ENCODE results near the gene EHMT1.

The EHMT1 gene

DNA sequence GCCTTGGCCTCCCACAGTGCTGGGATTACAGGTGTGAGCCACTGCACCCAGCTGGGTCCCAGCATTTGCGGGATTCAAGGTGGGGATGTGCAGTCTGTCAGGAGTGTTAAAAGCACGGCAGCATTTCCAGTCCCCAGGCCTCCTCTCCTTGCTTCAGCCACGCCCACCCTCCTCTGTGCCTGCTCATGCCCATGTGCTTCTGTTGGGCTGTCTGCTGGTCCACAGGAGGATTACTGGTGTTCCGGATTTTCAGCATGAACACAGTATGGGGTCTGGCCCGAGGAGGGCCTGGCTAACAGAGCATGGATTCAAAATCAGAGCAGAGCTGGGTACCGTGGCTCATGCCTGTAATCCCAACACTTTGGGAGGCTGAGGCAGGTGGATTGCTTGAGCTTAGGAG, 7.9 kb upstream of the EHMT1 start:
- TF ChIP-seq, protein P1, sequence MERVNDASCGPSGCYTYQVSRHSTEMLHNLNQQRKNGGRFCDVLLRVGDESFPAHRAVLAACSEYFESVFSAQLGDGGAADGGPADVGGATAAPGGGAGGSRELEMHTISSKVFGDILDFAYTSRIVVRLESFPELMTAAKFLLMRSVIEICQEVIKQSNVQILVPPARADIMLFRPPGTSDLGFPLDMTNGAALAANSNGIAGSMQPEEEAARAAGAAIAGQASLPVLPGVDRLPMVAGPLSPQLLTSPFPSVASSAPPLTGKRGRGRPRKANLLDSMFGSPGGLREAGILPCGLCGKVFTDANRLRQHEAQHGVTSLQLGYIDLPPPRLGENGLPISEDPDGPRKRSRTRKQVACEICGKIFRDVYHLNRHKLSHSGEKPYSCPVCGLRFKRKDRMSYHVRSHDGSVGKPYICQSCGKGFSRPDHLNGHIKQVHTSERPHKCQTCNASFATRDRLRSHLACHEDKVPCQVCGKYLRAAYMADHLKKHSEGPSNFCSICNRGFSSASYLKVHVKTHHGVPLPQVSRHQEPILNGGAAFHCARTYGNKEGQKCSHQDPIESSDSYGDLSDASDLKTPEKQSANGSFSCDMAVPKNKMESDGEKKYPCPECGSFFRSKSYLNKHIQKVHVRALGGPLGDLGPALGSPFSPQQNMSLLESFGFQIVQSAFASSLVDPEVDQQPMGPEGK (CRISPR knock-in tag; IDR thresholded peaks at IDR 0.05; ENCODE audit: borderline replicate concordance): no peak
- TF ChIP-seq, protein P2, sequence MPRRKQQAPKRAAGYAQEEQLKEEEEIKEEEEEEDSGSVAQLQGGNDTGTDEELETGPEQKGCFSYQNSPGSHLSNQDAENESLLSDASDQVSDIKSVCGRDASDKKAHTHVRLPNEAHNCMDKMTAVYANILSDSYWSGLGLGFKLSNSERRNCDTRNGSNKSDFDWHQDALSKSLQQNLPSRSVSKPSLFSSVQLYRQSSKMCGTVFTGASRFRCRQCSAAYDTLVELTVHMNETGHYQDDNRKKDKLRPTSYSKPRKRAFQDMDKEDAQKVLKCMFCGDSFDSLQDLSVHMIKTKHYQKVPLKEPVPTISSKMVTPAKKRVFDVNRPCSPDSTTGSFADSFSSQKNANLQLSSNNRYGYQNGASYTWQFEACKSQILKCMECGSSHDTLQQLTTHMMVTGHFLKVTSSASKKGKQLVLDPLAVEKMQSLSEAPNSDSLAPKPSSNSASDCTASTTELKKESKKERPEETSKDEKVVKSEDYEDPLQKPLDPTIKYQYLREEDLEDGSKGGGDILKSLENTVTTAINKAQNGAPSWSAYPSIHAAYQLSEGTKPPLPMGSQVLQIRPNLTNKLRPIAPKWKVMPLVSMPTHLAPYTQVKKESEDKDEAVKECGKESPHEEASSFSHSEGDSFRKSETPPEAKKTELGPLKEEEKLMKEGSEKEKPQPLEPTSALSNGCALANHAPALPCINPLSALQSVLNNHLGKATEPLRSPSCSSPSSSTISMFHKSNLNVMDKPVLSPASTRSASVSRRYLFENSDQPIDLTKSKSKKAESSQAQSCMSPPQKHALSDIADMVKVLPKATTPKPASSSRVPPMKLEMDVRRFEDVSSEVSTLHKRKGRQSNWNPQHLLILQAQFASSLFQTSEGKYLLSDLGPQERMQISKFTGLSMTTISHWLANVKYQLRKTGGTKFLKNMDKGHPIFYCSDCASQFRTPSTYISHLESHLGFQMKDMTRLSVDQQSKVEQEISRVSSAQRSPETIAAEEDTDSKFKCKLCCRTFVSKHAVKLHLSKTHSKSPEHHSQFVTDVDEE (CRISPR knock-in tag; IDR thresholded peaks at IDR 0.05): no peak
- TF ChIP-seq OSR1 (CRISPR knock-in tag; IDR thresholded peaks at IDR 0.05) (no peak), TOX (CRISPR knock-in tag; IDR thresholded peaks at IDR 0.05; ENCODE audit: borderline replicate concordance) (no peak), ARNTL (CRISPR knock-in tag; IDR thresholded peaks at IDR 0.05; ENCODE audit: borderline replicate concordance, low read depth) (no peak), ZNF565 (CRISPR knock-in tag; conservative IDR thresholded peaks at IDR 0.05; ENCODE audit: low read depth) (no peak), CSDC2 (CRISPR knock-in tag; IDR thresholded peaks at IDR 0.05) (no peak), TCF4 (CRISPR knock-in tag; IDR thresholded peaks at IDR 0.05; ENCODE audit: borderline replicate concordance) (no peak)
- TF ChIP-seq, protein P3, sequence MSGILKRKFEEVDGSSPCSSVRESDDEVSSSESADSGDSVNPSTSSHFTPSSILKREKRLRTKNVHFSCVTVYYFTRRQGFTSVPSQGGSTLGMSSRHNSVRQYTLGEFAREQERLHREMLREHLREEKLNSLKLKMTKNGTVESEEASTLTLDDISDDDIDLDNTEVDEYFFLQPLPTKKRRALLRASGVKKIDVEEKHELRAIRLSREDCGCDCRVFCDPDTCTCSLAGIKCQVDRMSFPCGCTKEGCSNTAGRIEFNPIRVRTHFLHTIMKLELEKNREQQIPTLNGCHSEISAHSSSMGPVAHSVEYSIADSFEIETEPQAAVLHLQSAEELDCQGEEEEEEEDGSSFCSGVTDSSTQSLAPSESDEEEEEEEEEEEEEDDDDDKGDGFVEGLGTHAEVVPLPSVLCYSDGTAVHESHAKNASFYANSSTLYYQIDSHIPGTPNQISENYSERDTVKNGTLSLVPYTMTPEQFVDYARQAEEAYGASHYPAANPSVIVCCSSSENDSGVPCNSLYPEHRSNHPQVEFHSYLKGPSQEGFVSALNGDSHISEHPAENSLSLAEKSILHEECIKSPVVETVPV (CRISPR knock-in tag; IDR thresholded peaks at IDR 0.05): no peak
- TF ChIP-seq, protein P4, sequence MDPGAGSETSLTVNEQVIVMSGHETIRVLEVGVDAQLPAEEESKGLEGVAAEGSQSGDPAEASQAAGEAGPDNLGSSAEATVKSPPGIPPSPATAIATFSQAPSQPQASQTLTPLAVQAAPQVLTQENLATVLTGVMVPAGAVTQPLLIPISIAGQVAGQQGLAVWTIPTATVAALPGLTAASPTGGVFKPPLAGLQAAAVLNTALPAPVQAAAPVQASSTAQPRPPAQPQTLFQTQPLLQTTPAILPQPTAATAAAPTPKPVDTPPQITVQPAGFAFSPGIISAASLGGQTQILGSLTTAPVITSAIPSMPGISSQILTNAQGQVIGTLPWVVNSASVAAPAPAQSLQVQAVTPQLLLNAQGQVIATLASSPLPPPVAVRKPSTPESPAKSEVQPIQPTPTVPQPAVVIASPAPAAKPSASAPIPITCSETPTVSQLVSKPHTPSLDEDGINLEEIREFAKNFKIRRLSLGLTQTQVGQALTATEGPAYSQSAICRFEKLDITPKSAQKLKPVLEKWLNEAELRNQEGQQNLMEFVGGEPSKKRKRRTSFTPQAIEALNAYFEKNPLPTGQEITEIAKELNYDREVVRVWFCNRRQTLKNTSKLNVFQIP (CRISPR knock-in tag; IDR thresholded peaks at IDR 0.05; ENCODE audit: borderline replicate concordance, low read depth): no peak
- no peak for ATAC-seq

DNA sequence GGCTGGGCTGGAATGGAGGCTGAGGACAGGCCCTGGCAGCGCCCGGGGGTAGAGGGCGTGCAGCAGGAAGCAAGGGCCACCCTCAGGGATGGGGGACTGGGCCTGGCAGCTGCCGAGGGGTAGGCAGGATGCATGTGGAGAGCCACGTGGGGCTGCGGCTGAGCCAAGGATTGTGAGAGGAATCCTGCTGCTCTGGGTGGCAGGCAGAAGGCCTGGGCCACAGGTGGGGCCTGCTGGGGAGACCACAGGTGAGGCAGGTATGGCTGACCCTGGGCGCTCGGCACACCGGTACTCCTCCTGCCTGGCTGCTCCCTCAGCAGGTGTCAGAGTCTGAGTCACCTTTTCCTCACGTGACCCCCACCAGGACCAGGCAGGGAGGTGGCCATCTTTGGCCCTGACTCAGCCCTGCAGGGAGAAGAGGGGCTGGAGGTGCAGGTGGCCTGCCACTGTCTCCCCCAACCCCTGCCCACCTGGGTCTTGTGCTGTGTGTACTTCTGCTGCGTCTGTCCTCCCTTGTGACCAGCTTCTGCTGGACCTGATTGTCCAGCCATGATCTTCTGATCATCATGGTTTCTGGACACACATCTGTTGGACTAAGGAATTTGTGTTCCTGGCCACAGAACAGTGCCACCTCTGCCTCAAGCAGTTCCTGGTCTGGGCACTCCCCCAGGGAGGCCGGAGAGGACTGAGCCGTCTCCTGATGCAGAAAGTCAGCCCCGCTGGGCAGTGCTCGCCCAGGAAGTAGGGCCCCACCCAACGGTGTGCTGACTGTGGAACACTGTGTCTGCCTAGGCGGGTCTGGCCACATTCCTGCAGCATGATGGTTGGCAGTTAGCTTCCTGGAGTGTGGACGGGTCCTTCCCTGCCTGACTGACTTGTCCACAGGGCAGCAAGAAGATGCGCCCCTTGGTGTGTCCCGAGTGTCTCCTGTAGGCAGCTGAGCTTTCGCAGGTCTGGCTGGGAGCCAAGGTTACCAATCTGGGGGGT, 6.9 kb upstream of the EHMT1 start:
- TF ChIP-seq TOX (CRISPR knock-in tag; IDR thresholded peaks at IDR 0.05; ENCODE audit: borderline replicate concordance) (no peak), TCF4 (CRISPR knock-in tag; IDR thresholded peaks at IDR 0.05; ENCODE audit: borderline replicate concordance) (no peak), CSDC2 (CRISPR knock-in tag; IDR thresholded peaks at IDR 0.05) (no peak), PPARA (CRISPR knock-in tag; IDR thresholded peaks at IDR 0.05; ENCODE audit: borderline replicate concordance) (no peak), ZNF8 (CRISPR knock-in tag; IDR thresholded peaks at IDR 0.05) (no peak), ZNF70 (CRISPR knock-in tag; IDR thresholded peaks at IDR 0.05) (no peak), ZFP30 (CRISPR knock-in tag; IDR thresholded peaks at IDR 0.05) (no peak), ZC3H10 (CRISPR knock-in tag; IDR thresholded peaks at IDR 0.05) (no peak), ZNF565 (CRISPR knock-in tag; conservative IDR thresholded peaks at IDR 0.05; ENCODE audit: low read depth) (no peak), RARB (CRISPR knock-in tag; IDR thresholded peaks at IDR 0.05) (no peak), ESRRG (CRISPR knock-in tag; IDR thresholded peaks at IDR 0.05) (no peak), ARNTL (CRISPR knock-in tag; IDR thresholded peaks at IDR 0.05; ENCODE audit: borderline replicate concordance, low read depth) (no peak), ISL1 (CRISPR knock-in tag; IDR thresholded peaks at IDR 0.05) (no peak)
- TF ChIP-seq, protein P3 (CRISPR knock-in tag; IDR thresholded peaks at IDR 0.05): no peak
- TF ChIP-seq, protein P1 (CRISPR knock-in tag; IDR thresholded peaks at IDR 0.05; ENCODE audit: borderline replicate concordance): no peak
- TF ChIP-seq, protein P2 (CRISPR knock-in tag; IDR thresholded peaks at IDR 0.05): no peak
- TF ChIP-seq, protein P5, sequence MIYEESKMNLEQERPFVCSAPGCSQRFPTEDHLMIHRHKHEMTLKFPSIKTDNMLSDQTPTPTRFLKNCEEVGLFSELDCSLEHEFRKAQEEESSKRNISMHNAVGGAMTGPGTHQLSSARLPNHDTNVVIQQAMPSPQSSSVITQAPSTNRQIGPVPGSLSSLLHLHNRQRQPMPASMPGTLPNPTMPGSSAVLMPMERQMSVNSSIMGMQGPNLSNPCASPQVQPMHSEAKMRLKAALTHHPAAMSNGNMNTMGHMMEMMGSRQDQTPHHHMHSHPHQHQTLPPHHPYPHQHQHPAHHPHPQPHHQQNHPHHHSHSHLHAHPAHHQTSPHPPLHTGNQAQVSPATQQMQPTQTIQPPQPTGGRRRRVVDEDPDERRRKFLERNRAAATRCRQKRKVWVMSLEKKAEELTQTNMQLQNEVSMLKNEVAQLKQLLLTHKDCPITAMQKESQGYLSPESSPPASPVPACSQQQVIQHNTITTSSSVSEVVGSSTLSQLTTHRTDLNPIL (CRISPR knock-in tag; IDR thresholded peaks at IDR 0.05; ENCODE audit: low read depth): no peak
- ATAC-seq: peak; percentile 87
